Heart left ventricle (tissue), 13 donors: Measurements from ENCODE around the gene RNF111.

Experiments
- POLR2A ChIP-seq, 2 donors: fragments of 450-650 bp; IDR thresholded peaks; one replicate each; pipeline ENCODE4 v1.6.1; 2017; ENCODE audit warnings: antibody characterized with exemption in 2 of 2, mild to moderate bottlenecking in 2 of 2, moderate library complexity in 2 of 2
- TF ChIP-seq, protein P1 (sequence below), 12 donors: fragments of 200-600 bp; sonication (generic) in 4 of 12; IDR thresholded peaks; one replicate each; pipeline versions ENCODE4 v1.5.0 to v1.8.0; 2018 to 2022; ENCODE audit warnings: antibody characterized with exemption in 12 of 12, mild to moderate bottlenecking in 5 of 12
- donor health status: ischemic (EF 13 %, LVEDD 7.1; RV severe dilation, severe dysfunction).
- donor health status: DM: no; HTN: yes; CAD: no.
- donor health status: DM: no; HTN: no; CAD: no.
- donor health status: ischemic (EF 25% LVEDD 6.9; RV normal size, moderate dysfunction).
- donor health status: ischemic (EF 25% LVEDD 5.7; RV mildly dilated, moderate dysfunction).
- donor health status: ischemic (EF 35%, LVEDD 5.7; RV mildly dilated, moderate dysfunction).
- donor health status: nonischemic (EF 11% LVEDD 7.7; RV severe dilation, severe dysfunction).
- donor health status: DM: yes; HTN: yes; CAD: no.
- donor health status: PGD.
- donor health status: ischemic (EF 29% LVEDD 5.4; RV normal size, mild dysfunction).
- donor health status: nonischemic (EF 23%, LVEDD 6.1; RV moderate dilation, normal function).

DNA sequence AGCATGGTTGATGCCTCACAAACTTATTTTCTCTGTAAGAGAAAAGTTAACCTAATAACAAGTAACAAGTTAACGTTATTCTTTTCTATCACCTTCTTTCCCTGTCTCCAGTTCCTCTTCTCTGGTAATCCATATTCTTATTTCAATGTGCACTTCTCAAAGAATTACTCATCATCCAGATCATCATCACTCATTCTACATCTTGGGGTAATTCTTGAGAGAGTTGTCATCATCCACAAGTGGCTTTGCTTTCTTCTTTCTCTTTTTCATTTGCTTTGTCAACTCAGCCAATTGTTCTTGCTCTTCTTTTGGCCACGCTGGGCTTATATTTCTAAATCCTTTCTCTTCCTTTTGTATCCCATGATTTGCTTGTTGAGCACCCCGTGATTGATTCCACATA is 20.8 kb upstream of the RNF111 start:
- TF ChIP-seq, protein P1, sequence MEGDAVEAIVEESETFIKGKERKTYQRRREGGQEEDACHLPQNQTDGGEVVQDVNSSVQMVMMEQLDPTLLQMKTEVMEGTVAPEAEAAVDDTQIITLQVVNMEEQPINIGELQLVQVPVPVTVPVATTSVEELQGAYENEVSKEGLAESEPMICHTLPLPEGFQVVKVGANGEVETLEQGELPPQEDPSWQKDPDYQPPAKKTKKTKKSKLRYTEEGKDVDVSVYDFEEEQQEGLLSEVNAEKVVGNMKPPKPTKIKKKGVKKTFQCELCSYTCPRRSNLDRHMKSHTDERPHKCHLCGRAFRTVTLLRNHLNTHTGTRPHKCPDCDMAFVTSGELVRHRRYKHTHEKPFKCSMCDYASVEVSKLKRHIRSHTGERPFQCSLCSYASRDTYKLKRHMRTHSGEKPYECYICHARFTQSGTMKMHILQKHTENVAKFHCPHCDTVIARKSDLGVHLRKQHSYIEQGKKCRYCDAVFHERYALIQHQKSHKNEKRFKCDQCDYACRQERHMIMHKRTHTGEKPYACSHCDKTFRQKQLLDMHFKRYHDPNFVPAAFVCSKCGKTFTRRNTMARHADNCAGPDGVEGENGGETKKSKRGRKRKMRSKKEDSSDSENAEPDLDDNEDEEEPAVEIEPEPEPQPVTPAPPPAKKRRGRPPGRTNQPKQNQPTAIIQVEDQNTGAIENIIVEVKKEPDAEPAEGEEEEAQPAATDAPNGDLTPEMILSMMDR (IDR thresholded peaks at IDR 0.05), result no peak
- no peak for TF ChIP-seq POLR2A (IDR thresholded peaks at IDR 0.05)
